IPS DF 4.7 (cell line): ENCODE results near the gene FEZF2.

ENCODE experiments used
- DNase-seq: peaks from one replicate; pipeline ENCODE4 v3.0.0-alpha.2; 2013; ENCODE audit warnings: low spot score; ENCODE audit errors: extremely low read depth

The FEZF2 gene

DNA sequence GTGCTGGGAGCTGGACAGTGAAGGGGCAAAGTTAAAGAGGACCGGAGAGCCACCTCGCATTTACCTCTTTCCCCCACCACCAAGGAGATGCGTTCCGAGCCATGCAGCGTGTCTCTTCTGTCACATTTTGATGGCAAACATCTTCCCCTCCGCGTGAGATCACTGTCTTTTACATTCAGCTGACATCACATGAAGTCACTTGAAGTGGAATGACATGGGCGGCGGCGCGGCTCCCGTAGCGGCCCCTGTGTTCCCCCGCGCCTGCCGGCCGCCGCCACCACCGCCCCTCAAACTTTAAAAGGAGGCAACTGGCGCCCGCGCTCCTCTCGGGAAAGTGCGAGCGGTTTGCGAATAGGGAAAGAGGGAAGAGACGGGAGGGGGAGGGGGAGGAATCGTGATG, at the start of gene FEZF2:
Gene FEZF2 (minus strand): TSS at position 336 of the 400 bp plus-strand sequence. CDS start 682 bp downstream, outside the sequence.
- no peak for DNase-seq

DNA sequence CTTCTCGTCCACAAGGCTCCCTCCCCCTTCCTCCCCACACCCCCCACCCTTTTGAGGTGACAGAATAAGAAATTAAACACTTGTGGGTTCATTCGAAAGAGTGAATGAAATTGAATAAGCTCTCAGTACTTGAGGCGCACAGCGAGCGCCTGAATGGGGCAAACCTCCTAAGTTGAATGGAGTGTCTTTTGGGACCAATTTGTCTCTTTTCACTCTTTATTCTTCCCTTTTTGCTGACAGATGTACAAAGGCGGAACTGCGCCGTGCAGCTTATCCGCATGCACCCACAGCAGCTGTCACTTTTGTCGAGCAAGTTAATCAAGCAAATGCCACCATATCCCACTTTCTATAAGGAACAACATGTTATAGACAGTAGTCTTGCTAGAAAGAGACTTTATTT, 47.9 kb upstream of the FEZF2 start:
- no peak for DNase-seq

DNA sequence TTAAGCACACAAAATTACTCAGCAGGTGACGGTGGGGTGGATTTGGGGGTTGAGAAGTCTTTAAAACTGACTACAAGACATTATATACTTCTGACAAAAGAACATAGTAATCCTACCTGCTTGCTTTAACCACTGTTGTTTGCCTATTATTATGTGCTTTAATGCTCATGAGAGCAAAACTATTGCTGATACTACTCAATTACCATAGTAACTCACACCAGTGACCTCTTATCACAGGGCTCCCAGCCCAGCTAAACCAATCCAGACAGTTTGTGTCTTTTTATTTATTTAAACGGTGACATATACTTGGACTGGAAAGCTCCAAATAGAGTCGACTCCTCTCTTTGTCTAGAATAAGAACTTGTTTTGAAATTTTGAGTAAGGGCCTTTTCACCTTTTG, 42.8 kb upstream of the FEZF2 start:
- DNase-seq: no peak

DNA sequence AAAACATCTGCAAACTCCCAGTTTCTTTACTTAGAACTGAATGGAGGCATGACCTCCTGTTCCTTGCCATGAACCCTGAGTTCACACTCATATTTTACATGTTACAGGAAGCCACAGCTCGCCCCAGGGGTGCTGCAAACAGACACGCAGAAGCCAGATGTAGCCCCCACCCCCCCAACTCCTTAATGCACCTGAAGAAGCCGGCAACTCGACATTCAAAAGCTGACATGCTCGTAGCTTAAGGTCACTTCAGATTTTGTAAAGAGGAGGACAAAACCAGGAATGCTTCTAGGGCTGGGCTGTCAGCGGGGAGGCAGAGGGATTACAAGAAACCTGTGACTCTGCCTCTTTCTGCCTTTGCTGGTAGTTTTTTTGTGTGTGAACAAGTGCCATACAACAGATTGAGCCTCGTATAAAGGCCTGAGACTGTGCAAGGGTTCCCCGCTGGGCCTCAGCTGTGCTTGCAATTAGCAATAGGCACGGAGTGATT, 42.0 kb upstream of the FEZF2 start:
- DNase-seq: peak; percentile 58

DNA sequence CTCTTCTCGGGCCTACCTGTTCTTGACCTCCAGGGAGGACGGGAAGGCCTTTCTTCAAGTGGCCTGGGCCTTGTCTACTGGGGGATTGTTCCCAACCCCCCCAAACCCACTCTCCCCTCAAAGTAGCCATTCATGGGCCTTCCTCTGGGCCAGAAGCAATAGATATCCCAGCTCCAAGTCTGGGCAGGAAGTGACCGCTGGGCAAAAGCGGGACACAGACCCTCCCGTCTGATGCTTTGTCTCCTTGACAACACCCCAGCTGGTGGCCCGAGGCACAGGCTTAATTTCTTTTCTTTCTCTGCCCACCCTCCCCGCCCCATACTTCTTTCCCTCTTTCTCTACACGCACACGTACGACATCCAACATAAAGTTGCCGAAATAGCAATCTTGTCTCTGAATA, 41.4 kb upstream of the FEZF2 start:
- peak; percentile 19 for DNase-seq

DNA sequence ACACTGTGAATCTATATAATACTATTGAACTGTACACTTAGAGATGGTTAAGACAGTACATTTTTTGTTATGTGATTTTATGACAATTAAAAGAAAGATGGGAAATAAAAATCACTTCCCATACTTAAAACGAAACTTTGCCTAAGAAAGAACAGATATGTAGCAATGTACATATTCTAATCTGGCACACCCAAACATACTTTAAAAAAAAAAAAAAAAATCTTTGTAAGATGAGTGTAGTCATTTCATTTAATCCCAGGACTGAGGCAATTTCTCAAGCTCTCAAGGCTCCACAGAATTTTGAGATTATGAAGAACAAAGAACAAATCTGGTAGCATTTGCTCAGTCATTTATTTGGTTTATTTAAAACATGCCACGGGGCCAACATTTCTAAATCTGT, 40.3 kb upstream of the FEZF2 start:
- DNase-seq: no peak

DNA sequence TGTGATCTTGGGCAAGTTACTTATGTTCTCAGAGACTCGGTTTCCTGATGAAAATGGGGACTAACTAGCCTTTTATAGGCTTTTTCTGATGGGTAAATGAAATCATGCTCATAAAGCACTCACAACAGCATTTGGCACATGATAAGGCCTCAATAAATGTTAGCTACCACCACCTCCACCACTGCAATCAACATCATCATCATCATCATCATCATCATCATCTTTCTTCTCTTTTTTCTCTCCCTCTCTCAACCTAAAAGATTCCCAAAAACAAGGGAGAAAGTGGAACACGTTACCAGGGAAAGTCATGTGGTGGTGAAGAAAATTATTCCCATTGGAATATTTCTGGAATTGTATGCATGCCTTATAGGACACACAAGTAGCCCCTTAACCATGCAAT, 33.6 kb upstream of the FEZF2 start:
- DNase-seq: no peak

DNA sequence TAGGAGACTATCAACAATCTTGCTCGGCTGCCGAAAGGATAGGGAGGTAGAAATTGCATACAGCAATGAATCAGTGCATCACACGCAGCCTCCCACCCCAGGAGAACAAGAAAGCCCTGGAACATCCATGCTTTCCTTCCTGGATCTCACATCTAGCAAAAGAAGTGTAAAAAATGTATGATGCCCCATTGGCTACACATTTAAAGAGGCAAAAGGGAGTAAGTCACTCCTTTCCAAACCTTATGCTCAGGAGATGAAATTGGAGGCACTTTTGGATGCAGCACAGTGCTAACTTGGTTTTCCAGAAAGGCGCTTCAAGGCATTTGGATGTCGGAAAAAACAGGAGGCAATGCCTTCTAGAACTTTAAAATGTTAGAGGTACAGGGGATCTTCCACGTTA, 32.2 kb upstream of the FEZF2 start:
- DNase-seq: no peak

DNA sequence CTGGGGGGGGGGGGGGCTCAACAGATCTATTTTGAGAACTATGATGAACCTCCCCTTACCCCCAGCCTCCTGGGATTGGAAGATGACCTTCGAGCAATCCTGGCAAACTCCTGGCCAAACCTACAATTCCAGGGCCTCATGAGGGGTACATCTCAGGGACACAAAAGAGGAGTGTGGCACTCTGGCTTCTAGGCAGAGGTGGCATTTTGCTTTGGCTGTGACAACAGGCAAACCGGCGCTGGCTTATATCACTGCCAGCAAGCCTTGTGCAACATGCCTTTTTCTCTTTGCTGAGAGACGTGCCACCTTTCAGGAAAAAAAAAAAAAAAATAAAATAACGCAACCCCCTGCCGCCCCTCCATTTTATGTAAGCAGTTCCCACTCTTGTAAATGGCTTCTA, 31.8 kb upstream of the FEZF2 start:
- DNase-seq: no peak

DNA sequence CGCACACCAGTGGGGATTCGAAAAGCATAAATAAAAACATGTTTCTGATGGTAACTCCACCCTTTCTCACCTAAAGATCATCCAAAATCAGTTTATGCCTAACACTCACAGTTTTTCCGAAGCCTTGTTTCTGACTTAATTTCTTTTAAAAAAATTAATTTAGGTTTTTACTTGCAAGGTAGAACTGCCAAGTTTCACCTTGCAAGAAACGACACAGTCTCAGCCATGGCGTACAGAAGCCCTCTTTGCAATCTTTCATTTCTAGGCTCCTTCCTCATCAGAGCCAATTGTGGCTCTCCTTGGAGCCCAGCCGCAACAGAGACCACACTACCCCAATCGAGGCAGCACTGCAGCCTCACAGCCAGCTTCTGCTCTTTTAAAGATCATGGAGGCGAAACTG, 31.0 kb upstream of the FEZF2 start:
- no peak for DNase-seq

DNA sequence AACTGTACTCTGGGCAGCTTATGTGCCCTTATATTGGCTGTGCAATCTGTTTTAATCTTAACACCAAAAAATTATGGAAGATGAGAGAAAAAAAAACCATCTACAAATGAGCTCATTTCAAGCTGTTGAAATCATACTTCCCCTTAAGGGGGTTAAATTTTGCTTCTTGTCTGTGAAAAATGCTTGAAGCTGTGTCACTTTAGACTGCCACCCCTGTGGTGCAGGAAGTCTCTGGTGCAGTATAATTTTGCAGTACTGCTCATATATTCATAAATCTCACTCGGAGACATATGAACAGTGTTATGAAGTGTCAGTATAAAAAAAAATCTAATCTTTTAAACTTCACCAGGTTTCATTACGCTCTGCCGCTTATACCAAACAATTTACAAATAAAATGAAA, 30.4 kb upstream of the FEZF2 start:
- no peak for DNase-seq

DNA sequence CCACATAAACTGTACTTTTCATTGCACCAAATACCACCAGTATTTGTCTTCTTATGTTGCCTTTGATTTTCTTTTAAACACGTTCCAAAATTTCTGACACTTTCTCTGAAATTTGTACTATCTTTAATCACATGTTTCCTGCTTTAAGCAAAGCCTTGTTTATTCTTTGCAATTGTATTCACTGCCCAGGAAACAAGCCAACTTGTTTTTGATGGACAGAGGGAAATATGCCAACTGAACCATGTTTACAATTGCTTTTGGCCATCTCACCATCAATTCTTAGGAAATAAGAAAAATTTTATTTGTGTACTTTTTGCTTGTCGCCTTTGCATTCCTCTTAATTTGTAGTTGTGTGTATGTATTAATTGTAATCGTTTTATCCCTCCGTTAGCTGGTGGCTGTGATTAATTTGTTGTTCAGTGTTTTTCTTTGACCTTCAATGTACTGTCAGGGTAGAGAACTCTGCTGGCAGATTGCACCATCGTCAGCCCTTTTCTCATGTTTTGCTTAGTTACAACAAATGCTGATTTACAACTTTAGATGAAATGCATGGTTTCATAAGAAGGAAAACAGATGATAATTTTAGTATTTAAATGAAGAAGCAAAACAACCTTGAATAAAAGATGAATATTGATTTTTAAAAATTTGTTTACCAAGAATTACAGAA, 19.4 kb upstream of the FEZF2 start:
- DNase-seq: no peak

DNA sequence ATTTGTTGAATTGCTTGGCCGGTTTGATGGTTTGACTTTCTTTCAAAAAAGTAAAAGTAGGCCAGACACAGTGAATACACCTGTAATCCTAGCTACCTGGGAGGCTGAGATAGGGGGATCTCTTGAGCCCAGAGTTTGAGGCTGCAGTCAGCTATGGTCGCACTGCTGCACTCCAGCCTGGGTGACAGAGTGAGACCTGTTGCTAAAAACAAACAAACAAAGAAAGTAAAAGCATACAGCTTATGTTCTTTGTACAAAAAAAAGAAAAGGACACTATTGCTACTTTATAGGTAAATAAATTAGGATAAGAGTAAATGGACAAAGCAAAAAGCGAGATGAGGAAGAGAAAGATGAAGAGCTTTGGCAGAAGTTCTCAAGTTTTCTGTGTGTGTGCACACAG, 13.9 kb upstream of the FEZF2 start:
- DNase-seq: no peak

DNA sequence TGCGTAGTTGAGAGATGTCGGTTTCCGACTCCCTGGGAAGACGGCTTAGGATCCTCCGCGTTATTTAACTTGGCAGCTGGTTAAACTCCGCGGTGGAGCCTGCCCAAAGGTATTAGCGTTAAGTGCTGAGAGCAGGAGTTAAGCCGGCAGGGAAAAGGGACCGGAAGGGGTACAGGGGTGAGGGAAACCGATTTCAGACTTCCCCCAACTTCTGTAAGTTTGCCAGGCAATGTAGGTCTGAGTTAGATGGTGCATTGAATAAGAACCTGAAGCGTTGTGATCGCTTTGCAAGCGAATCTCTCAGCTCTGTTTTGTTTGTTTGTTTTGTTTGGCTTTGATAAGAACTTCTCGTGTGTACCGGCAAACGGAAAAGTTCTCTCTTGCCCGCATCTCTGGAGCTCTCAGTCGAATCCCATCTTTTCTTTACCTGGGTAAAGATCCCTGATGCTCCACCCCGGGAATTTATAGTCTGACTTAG, 6.0 kb upstream of the FEZF2 start:
- DNase-seq: no peak

DNA sequence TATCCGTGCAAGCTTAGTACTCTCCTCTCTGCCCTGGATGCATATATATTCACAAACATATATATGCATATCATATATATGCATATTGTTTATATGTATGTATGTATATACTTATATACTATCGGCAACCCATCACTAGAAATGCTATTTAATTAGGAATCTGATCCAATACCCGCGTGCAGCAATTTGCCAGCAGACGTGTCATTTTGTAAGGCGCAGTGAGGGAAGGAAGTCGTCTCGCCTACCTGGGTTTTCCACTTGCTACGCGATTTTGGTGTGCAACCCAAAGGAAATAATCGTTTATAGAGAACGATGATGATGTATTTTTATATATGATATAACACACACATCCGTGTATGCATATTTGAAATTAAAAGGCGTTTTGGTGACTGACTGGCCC, 5.6 kb upstream of the FEZF2 start:
- DNase-seq: no peak

DNA sequence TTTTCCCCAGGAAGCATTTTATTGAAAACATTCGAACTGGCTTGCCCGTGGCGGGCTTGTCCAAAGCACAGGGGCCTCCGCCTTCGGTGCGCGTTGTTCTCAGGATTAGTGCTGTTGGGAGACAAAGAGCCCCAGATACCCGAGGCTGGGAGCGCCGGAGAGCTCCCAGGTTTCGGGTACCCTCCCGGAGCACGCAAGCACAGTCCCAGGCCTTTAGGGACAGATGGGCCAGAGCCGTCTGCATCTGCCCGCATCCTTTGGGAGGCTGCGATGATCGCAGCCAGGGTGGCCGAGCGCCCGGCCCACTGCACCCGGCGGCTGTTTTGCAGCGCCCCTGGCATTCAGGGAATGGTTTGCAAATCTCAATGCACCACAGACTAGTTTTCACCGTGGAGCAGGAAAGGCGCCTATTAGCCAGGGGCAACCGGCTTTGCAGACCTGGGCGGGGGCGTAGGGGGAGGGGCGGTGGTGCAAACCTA, 5.0 kb upstream of the FEZF2 start:
- DNase-seq: no peak

DNA sequence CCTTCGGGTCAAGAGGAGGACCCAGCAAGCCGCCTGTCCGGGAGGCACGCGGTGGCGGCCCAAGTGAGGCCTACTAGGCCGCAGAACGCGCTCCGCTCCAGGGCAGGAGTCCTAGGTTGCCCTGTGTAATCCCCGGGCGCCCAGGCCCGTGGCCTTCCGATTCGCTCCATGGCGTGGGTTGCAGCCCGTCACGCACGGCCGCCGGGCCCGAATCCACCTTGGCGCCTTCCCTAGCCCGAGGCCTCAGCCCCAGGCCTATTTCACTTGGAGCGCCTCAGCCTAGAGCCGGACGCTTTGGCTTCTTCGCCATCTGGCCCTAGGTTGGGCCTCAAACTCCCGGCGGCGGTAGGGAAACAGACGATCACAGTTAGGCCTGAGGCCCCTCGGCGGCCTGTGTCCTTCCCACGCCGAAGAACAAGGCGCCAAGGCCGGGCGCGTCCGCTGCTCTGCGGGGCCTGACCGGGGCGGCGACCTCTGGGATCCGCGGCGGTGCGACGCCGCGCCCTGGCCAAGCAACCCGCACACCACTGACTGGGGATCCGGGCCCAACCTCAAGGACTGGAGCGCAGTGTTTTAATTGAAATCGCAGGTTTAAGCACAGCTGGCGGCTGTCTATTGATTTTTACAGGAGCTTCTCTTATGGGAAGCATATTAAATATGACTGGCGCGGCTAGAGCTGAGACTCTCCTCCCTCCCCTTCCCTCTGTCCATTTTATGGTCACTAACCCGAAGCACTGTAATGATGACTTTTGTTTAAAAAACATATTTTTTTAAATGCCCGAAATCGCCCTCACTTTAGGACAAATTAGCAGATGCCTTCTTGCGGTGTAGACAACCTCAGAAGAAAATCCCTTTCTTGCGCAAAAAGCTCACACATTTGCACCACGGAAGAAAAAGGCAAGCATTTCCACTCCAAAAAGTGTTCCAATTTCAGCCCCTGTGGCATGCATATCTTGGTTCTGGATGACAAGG, 3.8 kb upstream of the FEZF2 start:
- no peak for DNase-seq

DNA sequence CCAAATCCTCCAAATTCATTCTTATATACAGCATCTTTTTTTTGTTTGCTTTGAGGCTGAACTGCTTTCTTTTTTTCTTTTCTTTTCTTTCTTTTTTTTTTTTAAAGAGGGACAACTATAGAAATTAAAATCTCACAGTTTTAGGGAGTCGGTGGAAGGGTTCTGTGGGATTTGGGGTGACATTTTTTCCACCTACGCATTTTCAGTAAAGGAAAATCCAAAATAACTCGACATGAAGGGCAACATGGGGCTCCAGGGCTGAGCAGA, 3.0 kb upstream of the FEZF2 start:
- DNase-seq: no peak

DNA sequence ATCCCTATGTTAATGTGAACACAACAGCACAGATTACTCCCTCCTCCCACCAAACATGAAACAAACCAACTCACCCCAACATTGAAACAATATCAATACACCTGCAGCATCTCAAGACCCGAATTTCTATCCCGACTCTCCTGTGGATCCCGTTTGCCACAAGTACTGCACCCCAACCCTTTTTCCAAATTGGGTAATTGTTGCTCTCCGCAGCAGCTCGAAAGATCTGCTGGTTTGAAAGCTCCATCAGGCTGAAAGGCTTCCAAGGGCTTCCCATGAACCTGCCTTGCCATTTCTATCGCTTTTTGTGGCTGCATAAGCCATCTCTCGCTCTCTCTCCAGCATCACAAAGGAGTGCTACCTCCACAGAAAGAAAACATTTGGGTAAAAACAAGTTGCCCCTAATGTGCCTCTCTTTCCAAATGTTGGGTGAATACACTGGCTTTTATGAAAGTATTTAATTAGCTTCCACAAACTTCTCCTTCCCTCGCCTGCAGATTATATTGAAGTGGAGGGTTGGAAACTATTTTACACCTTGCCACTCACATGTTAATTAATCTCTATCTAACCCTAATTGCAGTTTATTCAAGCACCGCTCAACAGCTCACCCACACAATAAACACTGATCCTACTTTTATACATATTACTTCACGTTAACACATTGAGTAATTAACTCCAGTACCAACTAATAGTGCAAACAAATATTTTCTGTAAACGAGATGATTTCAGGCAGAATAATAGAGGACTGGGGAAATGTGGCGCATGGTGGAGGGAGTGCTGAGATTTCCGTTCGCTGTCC, 2.5 kb upstream of the FEZF2 start:
- DNase-seq: no peak

DNA sequence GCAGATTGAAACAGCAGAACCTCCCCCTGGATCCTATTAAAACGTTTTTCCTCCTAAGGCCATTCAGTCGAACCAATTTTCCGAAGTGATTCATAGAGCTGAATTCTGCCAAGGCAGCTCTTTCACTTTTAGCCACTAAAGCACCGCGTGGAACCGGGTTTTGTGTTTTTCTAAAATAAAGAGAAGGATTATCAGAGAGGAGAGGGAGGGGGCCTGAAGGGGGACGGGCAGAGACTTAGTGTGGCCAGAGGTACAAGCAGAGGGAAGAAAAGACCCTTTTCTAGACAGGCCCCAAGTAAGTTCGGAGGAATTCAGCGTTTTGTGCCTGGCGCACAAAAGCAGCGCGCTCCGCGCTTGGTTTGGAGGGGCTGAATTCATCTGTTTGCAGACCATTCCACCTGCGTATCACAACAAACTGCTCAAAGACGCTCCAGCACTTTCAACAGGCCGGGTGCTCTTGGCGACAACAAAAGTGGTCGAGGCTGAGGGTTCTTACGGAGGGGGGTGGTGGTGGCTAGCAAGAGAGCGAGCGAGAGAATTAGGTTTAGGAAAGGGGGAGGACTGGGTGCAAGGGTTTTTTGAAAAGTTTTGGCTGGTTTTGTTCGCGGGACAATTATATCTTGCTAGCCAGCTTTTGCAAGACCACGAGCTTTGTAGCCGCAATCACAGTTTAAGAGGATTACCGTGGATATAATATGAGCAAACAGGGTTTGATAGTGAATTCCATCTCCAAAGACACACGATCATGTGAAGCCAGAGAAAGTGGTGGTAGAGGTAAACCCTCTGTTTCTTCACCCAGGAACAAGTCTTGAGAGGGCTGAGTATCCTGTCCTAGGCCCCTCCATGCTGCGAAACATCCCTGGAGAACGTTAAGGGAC, 1.2 kb upstream of the FEZF2 start:
- no peak for DNase-seq
